Neutrophil (primary cell): ENCODE data around the gene LEF1.

Experiments used
- H3K27ac ChIP-seq: fragments of 200-600 bp; sonication (generic); 2 replicates; pipeline ENCODE4 v1.5.1; 2016; ENCODE audit warnings: mild to moderate bottlenecking, moderate library complexity
- H3K27me3 ChIP-seq: fragments of 200-600 bp; sonication (generic); 2 replicates; pipeline ENCODE4 v1.6.0; 2016; ENCODE audit warnings: mild to moderate bottlenecking
- H3K36me3 ChIP-seq: fragments of 200-600 bp; sonication (generic); 2 replicates; pipeline ENCODE4 v1.5.1; 2017
- H3K4me1 ChIP-seq, 2 experiments: fragments of 200-600 bp in 1 of 2; sonication (generic) in 1 of 2; 1 replicate in 1 of 2; 2 replicates in 1 of 2; pipeline versions ENCODE4 v1.5.1 to v1.6.1; 2013 to 2016; ENCODE audit warnings: low read depth in 1 of 2, low read length in 1 of 2, mild to moderate bottlenecking in 1 of 2, moderate library complexity in 1 of 2; ENCODE audit not compliant: control insufficient read depth in 1 of 2, insufficient read depth in 1 of 2
- H3K4me3 ChIP-seq, 2 experiments: fragments of 200-600 bp in 1 of 2; sonication (generic) in 1 of 2; 1 replicate in 1 of 2; 2 replicates in 1 of 2; pipeline ENCODE4 v1.5.1; 2013 to 2016; ENCODE audit warnings: low read depth in 1 of 2, low read length in 1 of 2, mild to moderate bottlenecking in 1 of 2, moderate library complexity in 1 of 2
- H3K9me3 ChIP-seq: fragments of 200-600 bp; sonication (generic); 2 replicates; pipeline ENCODE4 v1.5.1; 2016
- CTCF ChIP-seq: fragments of 200-600 bp; sonication (generic); IDR thresholded peaks from 2 replicates; pipeline ENCODE4 v1.5.1; 2016; ENCODE audit warnings: antibody characterized with exemption

Gene LEF1

GRCh38 chr4:108119199-108119800 is 49.4 kb downstream of the LEF1 start:
- H3K27ac ChIP-seq: no peak overlapping the region
- H3K4me1 ChIP-seq: no peaks in the 10 kb centered on the region
- H3K36me3 ChIP-seq: no peaks in the 10 kb centered on the region
- no peak for TF ChIP-seq CTCF
- H3K9me3 ChIP-seq: no peaks in the 10 kb centered on the region
- H3K27me3 ChIP-seq: no peaks in the 10 kb centered on the region
- H3K4me3 ChIP-seq: no peak overlapping the region

GRCh38 chr4:108118505-108118904 is 50.2 kb downstream of the LEF1 start:
- no peak overlapping the region for H3K4me3 ChIP-seq
- no peaks in the 10 kb centered on the region for H3K36me3 ChIP-seq
- TF ChIP-seq CTCF: no peak
- H3K9me3 ChIP-seq: no peaks in the 10 kb centered on the region
- no peaks in the 10 kb centered on the region for H3K4me1 ChIP-seq
- no peak overlapping the region for H3K27ac ChIP-seq
- no peaks in the 10 kb centered on the region for H3K27me3 ChIP-seq

GRCh38 chr4:108117418-108118182 is 51.1 kb downstream of the LEF1 start:
- Histone ChIP-seq H3K27me3 (no peaks in the 10 kb centered on the region), H3K4me3 (no peak overlapping the region), H3K9me3 (no peaks in the 10 kb centered on the region), H3K27ac (no peak overlapping the region), H3K36me3 (no peaks in the 10 kb centered on the region), H3K4me1 (no peaks in the 10 kb centered on the region)
- no peak for TF ChIP-seq CTCF

GRCh38 chr4:108116423-108117168 is 52.1 kb downstream of the LEF1 start:
- TF ChIP-seq CTCF: no peak
- Histone ChIP-seq H3K4me3 (no peak overlapping the region), H3K27ac (no peak overlapping the region)

GRCh38 chr4:108115168-108115526 is 53.6 kb downstream of the LEF1 start:
- Histone ChIP-seq H3K9me3 (no peaks in the 10 kb centered on the region), H3K27me3 (no peaks in the 10 kb centered on the region), H3K4me1 (no peaks in the 10 kb centered on the region), H3K36me3 (no peaks in the 10 kb centered on the region), H3K27ac (no peak overlapping the region), H3K4me3 (no peak overlapping the region)
- no peak for TF ChIP-seq CTCF

More at GRCh38 chr4:108116423-108117168, 52.1 kb downstream of the LEF1 start:
- Histone ChIP-seq H3K9me3 (no peaks in the 10 kb centered on the region), H3K36me3 (no peaks in the 10 kb centered on the region), H3K4me1 (no peaks in the 10 kb centered on the region), H3K27me3 (no peaks in the 10 kb centered on the region)
